CD4-positive, alpha-beta T cell treated with Interferon gamma for 1 hour (primary cell): ENCODE measurements around the gene UBAP2L.
"Not testable (repeated sequence)": the region's sequence is repeated elsewhere in the genome, so short reads cannot be mapped to it uniquely, and the experiment has no call there.

Source experiments
- DNase-seq: peaks from one replicate; pipeline ENCODE4 v3.0.0-alpha.2; 2020

Gene UBAP2L

DNA sequence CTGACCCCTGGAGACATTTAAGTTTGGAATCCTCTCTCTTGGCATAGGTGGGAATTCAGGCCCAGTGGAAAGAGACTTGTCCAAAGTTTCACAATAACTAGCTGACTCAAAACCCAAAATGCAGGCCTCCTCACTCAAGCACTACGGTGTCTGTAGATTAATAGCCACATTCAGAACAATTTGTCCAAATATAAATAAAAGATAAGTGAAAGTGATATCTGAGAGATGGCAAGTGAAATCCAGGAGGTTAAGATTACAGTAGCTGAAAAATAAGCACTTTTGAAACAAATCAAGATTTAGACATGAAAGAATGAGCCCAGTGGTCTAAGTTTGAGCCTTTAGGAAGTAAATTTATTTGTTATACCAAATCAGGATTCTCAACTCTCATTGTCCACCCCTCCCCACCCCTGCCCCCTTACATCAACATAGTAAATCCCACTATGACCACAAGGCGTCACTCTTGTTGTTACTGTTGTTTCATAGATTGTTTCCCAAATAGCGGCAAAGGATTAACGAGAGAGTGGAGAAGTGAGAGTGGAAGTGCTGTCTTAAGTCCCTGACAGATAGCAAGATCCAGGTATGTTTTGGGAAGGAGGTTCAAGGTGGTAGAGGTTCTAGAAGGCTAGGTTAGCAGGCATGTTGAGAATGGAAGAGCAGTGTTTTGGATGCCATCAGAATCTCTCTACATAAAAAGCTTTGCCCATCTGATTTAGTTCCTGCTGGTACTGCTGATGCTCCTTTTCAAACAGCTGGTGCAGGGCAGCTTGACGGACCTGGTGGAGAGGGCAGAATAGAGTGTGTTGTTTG is 21.8 kb upstream of the UBAP2L start:
- DNase-seq: peak; percentile 24

DNA sequence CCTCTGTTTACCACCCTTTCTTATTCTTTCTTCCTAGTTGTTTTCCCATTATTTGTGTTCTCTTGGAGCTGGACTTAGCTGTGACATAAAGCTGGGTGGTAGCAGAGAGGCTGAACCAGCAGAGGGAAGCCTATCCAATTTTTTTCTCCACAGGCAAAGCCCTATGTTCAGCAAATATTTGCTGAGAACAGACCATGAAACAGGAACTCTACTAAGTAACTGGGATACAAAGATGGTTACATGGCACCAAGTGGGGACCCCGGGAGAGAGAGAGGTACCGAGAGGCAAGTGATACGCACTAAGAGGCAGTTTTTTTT is 21.2 kb upstream of the UBAP2L start:
- DNase-seq: no peak

GRCh38 chr1:154205778-154206177 is 15.0 kb upstream of the UBAP2L start:
- not testable (repeated sequence) for DNase-seq

DNA sequence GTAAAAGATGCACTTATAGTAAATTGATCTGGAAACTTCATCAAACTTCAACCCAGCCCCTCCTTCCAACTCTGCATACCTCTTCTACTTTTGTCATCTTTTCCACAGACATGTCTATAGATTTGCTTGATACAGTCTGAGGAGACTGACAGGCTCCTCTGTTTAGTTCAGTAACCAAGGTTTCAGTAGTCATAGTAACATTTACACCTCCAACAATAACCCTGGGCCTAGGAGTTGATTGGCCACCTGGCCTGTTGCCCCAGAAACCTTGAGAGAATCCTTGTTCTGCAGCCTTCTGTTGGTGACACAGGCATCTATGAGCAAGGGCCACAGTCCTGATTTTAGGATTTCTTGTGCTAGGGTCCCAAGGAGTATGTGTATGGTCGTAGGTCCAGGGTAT is 14.6 kb upstream of the UBAP2L start, which contains the start of gene CFAP141:
CFAP141 (minus strand) TSS at position 138 of the 400 bp plus-strand sequence; CDS start at position 112, 26 bp downstream.
- no peak for DNase-seq

GRCh38 chr1:154207262-154207661 is 13.5 kb upstream of the UBAP2L start:
- DNase-seq: no peak

GRCh38 chr1:154208677-154209388 is 11.9 kb upstream of the UBAP2L start:
- DNase-seq: no peak

DNA sequence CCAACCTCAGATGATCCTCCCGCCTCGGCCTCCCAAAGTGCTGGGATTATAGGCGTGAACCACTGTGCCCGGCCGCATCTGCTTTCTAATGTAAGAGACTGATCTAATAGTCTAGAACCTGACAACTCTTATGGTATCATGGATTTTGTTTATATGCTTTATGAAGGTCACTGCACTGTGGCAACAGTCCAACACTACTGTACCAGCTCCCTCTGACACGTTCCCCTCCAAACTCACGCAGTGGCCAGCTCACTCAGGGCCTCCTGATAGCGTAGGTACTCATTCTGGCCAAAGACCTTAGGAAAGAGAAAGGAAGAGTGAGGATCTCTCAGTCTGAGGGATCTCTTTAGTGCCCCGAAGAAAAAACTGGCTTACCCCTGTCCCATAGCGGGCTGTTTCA is 8.7 kb upstream of the UBAP2L start:
- DNase-seq: no peak

GRCh38 chr1:154213274-154213673 is 7.5 kb upstream of the UBAP2L start:
- DNase-seq: no peak

DNA sequence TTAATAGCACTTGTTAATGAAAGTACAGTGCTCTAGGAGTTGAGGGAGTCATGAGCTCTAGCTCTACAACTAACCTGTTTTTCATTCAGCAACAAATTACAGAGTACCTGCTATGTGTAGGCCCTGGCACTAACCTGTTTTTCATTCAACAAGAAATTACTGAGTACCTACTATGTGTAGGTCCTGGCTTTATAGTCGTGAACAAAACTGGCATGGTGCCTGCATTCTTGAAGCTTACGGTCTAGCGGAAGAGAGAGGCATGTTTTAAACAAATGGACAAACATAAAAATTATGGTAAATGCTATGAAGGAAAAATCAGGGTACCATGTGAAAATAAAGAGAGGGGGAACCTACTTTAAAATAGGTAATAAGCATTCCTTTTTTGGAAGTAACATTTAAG is 2.2 kb upstream of the UBAP2L start:
- no peak for DNase-seq

DNA sequence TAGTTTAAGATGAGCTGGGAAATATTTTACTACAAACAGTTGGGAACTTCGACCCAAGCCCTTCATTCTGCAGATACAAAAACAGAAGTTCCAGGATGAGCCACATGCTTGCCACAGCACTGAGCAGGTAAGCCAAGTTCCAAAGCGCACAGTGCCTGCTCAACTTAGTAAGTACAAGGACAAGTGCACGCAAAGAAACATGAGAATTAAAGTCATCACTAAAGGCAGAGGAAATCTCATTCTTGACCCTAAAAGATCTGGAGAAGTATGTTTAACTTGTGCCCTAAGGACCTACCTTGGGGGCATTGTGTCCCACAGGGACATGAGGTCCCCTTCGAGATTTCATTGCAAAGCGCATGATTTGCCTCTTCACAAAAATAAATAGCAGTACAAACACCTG is 1.2 kb upstream of the UBAP2L start:
- DNase-seq: no peak

- DNase-seq: no peak
These were observed 169 bp downstream of the UBAP2L start for GRCh38 chr1:154220970-154221277.

DNA sequence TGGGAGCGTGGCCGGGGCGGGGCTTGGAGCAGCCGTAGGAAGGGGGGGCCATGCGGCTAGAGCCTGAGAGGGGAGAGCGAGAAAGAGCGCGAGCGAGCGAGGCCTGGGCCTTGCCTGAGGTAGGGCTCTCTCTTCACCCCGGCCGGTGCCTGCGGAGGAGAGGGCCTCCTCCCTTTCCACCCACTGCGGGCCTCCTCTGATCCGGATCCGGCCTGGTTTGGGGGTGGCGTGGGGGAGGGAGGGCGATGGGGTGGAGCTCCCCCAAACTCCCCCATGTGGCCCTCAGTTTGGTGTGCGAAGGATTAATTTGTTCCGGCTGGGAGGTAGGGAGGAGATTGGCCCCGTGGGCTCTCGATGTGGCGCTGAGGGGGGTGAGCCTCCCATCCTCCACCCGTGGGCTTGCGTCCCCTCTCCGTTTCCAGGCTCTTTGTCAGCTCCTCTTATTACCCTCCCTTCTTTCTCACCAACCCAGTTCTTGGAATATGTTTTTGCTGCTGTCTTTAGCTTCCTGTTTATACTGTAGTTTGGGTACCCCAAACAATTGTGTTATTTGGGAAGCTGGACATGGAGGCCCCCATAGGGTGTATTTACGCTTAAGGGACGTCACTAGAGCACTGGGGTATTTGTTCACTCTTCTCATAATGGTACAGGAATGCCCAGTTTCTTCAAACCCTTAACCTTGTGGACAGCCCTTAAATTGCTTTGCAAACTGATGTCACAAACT is 685 bp downstream of the UBAP2L start:
- DNase-seq: peak; percentile 78

DNA sequence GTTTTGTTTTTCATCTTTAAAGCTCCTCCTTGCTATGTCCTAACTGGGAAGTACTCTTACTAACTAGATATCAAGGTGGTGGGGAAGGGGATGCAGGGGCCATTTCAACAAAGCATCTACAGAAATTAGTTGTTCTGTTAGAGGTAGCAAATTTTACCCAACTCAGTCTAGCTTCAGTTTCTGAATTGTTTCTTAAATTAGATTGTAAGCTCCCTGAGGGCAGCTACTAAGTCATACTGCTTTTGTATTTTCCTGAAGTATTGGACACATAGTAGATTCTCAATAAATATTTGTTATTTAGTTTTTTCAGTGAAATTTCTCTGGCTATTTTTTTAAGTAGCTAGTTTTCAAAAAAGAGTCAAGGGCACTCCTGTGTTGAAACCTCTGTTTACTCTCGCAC is 1.8 kb downstream of the UBAP2L start:
- DNase-seq: no peak

DNA sequence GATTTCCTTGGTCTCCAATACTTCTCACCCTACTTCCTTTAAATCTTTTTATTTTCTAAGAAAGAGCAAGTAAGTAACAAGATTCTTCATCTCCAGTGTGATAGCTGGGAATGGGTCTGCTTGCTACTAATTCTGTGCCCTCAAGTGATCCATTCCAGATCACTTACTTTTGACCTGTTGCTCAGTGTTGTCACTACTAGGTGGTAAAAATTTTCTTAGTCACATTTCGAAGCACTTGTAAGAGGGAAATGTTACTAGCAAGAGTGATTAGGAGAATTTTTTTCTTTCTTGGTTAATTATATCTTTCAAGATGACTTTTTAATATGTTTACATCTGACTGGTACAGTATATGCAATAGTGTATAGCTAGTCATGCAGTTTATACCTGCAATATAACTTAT is 2.2 kb downstream of the UBAP2L start:
- DNase-seq: no peak

- no peak for DNase-seq
These were observed 2.9 kb downstream of the UBAP2L start for GRCh38 chr1:154223621-154224020.

GRCh38 chr1:154225370-154225769 is 4.6 kb downstream of the UBAP2L start:
- DNase-seq: no peak

DNA sequence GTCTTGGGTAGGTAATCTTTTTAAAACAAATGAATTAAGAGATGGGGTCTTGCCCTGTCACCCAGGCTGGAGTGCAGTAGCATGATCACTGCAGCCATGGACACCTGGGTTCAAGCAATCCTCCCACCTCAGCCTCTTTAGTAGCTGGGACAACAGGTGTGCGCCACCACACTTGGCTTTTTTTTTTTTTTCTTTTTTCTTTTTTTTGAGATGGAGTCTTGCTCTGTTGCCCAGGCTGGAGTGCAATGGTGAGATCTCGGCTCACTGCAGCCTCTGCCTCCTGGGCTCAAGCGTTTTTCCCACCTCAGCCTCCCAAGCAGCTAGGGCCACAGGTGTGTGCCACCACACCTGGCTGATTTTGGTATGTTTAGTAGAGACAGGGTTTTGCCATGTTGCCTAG is 10.4 kb downstream of the UBAP2L start:
- not testable (repeated sequence) for DNase-seq

DNA sequence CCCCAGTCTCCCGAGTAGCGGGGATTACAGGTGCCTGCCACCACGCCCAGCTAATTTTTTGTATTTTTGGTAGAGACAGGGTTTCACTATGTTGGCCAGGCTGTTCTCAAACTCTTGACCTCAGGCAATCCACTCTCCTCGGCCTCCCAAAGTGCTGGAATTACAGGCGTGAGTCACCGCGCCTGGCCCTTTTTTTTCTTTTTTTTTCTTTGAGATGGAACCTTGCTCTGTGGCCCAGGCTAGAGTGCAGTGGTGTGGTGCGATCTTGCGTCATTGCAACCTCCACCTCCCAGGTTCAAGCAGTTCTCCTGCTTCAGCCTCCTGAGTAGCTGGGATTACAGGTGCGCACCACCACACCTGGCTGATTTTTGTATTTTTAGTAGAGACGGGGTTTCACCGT is 12.4 kb downstream of the UBAP2L start:
- not testable (repeated sequence) for DNase-seq

GRCh38 chr1:154236855-154237254 is 16.1 kb downstream of the UBAP2L start:
- no peak for DNase-seq

- no peak for DNase-seq
These were observed 16.7 kb downstream of the UBAP2L start for GRCh38 chr1:154237435-154237834.

GRCh38 chr1:154237880-154238506 is 17.2 kb downstream of the UBAP2L start:
- no peak for DNase-seq

- DNase-seq: no peak
These were observed 18.7 kb downstream of the UBAP2L start for GRCh38 chr1:154239491-154239890.

GRCh38 chr1:154240294-154240833 is 19.6 kb downstream of the UBAP2L start:
- no peak for DNase-seq
